NCI-H2081 treated with DMSO at 0.1 percent for 48 hours (cell line): Measurements from ENCODE around the gene OSCP1.

Experiments
- DNase-seq: peaks from one replicate; lab custom pipeline; 2025; lab: John Stamatoyannopoulos, UW

The OSCP1 gene

DNA sequence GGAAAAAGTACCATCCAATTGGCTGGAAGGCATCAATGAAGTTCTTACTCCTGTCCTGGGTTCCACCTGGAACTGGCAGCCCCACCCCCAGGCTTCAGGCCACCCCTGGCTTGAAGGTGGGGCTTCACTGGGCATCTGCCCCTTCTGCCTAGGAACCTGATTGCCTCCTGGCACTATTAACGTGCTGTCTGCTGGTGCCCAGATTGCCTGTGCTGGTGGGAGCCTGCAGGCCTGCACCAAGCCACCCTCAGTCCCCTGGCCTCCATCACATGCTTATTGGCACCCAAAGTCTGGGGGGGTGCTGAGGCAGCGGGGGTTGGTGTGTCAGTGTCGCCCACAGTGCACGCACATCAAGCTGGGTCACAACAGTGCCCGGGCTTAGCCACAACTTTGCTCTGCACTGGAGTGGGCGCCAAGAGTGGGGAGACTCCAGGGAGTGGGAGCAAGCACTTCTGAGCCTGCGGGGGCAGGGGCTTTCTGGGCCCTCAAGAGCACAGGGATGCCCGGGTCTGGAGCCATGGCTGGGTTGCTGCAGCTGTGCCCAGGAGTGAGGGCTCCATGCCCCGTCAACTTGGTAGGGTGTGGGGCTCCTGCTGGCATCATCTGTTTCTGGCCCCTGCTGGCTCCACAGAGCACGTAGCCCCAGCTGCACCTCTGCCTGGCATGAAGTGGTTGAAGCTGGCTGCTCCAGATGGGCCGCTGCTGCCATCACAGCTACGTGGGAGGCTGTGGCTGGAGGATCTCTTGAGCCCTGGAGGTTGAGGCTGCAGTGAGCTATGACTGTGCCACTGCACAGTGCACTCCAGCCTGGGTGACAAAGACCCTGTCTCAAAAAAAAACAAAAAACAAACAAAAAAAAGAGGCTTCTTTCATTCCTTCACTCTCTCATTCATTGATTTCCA lies 48.4 kb downstream of the OSCP1 start:
- DNase-seq, result no peak

DNA sequence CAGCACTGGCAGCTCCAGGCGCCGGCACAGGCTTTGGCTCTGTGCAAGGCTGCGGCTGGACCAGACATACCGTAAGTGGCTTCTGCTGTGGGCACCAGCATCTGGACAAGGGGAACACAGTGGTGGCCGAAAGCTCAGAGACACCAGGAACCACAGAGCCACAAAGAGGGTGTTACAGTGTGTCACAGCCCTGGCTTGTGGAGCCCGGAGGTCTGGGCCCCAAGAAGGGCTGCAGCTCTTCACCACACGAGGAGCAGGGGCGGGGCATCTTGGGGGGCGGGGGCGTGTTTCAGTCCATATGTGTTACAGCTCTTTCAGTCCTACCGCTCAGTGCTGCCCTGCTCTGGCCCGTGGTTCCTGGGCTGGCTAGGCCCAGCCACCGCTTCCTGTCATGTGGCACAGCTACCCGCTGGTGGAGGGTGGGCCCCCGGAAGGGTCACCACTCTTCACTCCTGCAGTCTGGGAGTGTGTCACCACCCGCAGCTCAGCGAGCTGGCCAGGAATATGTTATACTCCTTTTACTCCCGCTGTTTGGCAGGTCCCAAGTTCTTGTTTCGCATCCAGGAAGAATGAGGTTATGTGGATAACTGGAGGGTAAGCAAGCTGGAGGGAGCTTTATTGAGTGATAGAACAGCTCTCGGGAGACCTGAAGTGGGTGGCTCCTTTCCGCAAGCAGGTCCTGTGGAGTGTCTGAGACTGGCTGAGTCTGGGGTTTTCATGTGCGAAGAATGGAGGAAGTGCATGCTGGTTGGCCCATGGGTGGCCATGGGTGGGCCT lies 49.2 kb downstream of the OSCP1 start:
- DNase-seq, result no peak

DNA sequence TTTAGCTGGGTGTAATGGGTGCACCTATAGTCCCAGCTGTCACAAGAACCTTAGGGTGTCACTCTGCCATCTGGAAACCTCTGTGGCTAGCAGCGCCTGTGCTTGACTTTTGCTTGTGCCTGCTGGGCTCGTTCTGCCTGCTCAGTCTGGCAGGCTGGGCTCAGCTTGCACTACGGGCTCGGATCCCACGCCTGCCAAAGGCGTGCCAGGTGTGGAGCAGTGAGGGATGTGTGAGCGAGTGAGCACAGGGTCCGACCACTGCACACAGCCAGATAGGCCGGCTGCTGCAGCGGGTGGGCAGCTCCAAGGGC lies 49.8 kb downstream of the OSCP1 start:
- no peak for DNase-seq

DNA sequence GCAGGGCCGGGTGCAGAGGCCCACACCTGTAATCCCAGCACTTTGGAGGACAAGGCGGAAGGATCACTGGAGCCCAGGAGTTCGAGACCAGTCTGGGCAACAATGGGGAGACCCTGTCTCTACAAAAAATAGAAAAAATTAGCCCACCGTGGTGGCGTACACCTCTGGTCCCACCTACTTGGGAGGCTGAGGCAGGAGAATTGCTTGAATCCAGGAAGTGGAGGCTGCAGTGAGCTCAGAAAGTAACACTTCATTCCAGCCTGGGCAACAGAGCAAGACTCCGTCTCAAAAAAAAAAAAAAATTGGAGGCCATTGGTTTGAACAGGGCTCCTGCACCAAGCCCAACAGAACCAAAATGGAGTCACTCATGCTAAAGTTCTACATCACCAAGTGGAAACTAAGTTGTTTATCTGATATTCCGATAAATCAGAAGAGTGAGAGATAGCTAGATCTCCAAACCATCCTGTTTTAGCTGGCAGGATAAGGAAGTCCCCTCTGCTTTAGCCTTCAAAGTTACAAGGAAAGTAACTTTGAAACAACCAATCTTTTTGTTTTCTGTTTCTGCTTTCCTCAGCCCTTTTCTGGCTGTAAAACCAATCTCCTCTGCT lies 51.8 kb downstream of the OSCP1 start:
- DNase-seq, result no peak

DNA sequence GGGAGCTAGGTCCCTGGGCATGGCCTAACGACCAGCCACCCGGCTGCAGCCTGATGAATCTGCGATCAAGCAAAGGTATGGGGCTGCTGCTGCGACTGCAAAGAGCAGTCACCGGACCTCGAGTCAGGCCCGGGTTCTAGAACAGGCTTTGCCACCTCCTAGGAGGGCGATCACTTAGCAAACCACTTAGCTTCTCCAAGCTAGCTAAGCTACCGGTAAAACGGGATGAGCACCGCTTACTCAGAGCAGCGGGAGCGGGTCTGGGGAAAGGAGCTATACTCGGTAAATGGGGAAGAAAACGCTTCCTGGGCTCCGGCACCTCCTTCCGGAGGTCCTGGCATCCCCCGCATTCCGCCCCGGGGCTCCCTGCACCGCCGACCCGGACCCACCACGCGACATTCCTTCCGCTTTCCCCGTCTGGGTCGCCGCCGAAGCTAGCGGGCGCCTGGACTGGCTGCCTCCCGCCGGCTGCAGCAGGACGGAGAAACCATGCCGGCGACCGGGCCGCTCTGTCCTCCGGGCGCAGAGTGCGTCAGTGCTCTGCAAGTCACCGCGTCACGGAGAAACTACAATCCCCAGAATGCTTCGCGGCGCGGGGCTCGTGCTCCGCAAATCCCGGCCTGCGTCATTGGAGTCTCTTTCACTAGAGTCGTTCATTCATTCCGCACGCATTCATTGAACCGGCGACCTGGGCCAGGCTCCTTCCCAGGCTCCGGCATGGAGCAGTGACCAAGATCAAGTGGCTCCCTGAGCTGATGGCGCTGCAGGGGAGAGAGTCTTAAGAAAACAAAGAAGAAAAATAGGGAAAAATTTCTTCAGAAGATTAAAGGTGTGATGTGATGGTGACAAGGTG lies 52.6 kb downstream of the OSCP1 start, which contains the start of gene LSM10:
Gene LSM10, minus strand, starts transcription at position 531 of the 853 bp plus-strand sequence. CDS start 3,779 bp downstream, outside the sequence.
- peak; percentile 79 for DNase-seq

DNA sequence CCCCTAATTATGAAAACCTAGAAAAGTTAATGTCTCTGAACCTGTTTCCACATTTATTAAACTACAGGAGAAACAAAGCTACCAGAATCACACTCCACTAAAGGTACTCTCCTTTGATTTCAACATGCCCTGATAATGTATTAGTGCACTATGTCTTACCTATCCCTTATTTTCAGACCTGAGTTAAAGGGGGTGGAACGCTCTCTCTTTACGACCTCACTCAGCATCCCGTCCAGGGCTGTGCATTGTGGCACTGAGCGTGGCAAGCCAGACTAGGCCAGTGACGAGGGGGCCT lies 53.2 kb downstream of the OSCP1 start:
- DNase-seq, result no peak

DNA sequence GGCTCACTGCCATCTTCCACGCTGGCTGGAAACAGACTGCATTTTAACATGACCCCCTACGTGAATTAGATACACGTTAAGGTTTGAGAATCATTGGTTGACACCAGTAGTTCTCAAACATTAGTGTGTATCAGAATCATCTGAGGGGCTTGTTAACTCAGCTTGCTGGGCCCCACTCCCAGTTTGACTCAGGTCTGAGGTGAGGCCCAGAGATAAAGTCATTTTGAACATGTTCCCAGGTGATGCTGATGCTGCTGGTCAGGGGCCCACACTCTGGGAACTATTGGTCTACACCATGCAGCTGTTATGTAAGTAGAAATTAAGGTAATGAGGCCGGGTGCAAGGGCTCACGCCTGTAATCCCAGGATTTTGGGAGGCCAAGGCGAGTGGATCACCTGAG lies 53.9 kb downstream of the OSCP1 start:
- no peak for DNase-seq

DNA sequence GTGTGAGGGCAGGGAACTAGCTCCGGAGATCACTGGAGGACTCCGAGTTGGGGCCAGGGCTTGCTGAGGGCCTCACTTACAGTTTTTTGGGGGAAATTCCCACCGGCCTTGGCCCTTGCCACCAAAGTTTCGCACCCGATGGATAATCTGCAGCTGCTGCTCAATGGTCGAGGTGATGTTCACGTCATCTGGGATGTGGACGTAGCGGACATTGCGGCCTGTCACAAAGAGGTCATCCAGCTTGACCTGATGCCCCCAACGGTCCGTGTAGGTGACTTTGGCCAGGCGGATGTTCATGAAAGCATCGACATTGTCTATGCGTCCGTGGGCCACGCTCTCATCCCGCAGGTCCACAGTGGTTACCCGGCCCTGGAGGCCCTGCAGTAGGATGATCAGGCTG lies 56.6 kb downstream of the OSCP1 start:
- DNase-seq, result no peak

DNA sequence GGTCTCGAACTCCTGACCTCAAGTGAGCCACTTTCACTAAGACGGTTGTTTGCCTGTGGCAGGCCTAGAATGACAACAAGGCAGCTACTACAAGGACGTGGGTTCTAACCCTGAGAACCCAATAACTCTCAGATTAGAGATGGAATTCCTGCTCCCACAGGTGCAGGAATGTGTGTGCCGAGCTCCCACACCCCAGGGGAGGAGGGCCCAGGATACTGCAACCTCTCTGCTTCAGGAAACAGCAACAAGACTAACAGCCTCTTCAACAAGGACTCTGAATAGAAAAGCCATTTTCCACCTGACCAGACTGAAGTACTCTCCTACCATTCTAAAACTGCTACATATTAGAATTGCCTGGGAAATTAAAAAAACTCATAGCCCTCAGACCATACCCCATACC lies 57.4 kb downstream of the OSCP1 start:
- DNase-seq, result no peak

DNA sequence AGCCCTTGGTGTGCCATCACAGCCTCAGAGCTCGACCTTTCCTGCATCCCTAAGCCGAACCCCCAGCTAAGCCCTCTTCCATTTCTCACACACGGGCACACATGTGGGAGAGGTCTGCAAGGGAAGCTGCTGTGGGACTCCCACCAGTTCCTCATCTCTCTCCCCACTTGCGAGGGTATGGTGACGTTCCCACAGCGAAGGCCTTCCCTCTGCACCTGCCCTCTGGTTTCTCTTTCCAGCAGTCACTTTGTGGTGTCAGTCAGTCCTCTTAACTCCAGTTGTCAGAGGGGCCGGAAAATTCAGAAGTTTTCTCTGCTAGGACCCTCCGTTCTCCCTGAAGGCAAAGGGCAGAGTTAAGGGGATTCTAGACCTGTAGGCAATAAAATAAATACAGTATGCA lies 59.0 kb downstream of the OSCP1 start:
- DNase-seq, result no peak

DNA sequence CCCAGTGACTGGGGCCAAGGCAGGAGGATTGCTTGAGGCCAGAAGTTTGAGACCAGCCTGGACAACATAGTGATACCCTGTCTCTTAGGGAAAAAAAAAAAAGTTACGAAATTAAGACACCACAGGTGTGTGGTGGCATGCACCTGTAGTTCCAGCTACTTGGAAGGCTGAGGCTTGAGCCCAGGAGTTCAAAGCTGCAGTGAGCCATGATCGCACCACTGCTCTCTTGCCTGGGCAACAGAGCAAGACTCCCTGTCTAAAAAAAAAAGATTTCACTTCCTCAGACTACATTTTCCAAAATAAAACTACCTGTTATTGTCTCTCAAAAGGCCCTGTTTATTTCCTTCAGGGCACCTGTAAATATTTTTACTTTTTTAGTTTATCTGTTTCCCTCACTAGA lies 59.8 kb downstream of the OSCP1 start:
- no peak for DNase-seq

DNA sequence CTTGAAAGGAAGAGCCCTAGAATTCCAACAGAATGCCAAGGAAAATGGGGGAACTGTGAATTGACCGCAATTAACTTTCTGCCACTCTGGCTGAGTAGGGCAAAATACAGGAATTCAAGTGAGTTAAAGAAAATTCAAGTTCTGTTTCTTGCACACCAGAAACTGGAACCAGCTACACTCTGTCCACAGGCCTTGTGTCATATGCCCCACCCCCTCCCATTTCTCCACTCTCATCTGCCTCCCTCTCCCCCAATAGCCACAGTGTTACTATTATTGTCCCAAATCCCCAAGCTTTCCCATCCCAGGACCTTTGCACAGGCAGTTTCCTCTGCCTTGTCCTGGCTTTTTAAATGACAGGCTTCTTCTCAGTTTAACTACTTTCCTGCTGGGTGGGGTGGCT lies 60.3 kb downstream of the OSCP1 start:
- DNase-seq, result no peak

DNA sequence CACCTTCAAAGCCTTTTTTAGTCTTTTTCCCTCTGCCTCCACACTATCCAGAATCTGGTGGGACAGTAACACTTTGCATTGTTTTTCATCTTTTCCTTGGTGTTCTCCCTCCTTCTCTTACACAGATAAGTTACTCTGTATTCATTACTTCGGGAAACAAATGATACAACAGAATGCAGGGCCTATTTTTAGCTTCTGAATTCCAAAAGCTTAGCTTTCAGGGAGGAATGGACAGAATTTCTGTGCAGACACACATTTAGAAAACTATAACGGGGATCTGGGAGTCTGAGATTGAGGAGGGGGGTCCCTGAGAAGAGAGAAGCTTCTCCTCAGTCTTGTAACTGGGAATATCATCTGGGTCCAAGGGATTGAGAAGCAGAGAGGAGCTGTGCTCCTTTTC lies 61.0 kb downstream of the OSCP1 start:
- no peak for DNase-seq

DNA sequence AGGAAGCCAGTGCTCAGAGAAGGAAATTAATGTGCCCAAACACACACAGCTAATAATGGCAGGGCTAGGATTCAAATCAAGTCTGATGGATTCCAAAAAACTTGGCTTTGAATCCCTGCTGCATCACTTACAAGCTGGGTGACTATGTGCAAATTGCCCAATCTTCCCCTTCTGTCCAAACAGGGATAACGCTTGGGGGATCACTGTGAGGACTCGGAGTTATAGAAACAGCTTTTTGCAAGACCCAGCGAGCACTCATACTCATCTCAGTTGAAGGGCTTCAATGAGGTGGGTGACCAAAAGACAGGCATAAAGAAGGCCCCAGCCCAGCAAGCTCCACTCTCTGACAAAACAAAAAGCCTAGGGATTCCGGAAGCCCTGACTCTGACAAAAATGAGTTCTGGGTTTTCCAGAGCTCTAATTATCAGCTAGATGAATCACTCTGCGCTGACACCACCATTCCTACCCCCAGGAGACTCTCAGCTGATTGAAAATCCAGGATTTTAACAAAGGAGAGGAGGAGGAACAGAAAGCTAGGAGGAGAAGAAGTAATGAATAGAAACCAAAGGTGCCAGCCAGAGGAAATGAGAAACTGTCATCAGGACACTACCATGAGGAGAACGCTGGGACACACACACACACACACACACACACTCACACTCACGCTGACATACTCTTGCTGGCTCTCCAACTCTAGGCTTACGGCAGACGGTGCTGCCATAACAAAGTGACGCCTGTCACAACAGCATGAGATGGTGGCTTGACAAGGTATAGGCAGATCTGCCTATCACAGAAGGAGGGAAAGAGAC lies 62.9 kb downstream of the OSCP1 start:
- DNase-seq, result no peak

DNA sequence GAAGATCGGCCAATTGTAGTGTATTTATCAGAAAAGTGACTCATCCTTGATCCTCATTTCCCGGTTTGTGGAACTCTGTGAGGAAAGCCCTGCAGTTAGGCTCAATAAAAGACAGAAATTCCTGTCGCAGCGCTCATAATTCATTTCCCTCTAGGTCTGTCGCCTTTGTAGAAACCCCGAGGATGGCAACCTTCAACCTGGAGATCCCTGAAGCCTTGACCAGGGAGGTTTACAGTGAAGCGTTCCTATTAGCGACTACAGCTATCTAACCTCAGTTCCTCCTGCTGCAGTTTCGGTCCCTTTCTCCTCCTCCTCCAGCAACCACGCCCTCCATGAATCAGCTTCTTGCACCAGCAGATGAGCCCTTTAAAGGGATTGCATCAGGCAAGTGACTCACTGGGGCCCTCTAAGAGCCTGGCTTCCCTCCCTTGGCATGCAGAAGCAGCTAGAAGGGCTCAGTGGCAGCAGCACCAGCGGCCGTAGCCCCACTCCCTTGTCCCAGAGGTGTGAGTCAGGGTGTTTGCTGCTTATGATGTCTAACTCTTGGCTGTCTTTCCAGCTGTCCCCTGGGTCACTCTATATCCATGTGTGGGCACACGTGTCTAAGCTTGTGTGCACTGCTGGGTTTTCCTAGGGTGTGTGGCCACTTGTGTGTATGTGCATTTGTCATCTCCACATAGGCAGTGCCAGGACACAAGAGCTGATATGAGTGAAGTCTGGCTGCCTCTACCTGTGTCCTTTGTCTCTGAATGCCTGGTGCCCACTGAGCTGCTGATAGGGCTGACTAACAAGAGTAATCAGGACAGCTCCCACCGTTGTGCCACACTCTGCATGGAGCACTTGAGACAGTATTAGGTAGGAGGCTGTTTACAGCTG lies 63.7 kb downstream of the OSCP1 start:
- DNase-seq, result peak; percentile 29

DNA sequence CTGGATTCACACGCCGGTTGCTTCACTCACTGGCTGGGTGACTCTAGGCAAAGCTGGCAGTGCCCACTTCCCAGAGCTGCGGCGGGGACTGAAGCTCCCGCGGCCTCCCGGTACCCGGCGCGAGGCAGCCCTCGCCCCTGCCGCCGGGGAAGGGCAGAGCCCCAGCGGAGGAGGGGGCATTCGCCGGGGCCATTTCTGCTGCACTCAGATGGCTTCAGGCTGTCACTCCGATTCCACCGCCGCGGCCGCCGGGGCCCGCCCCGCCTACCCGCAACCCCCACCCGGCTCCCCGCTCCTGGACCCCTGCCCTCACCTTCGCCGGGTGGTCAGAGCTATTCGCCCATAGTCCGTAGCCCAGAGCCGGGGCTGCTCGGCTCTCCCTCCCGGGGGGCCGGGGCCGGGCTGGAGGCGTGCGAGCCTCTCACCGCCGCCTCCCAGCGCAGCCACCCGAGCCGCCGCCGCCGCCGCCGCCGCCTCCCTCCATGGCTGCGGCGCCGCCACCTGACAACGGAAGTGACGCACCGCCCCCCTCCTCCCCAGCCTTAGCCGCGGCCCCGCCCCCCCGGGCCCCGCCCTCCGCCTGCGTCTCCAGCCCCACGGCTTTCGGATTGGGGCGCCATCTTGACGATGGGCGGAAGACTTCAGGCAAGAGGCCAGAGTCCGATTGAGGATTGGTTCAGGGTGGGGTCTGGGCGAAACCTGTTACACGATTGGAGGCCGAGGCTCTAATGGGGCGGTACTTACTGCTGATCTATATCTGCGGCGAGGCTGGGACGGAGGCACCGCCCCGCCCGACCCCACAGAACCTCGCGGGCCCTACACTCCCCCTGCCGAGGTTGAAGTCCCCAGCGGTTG lies 64.6 kb downstream of the OSCP1 start, which contains the start of gene STK40:
Gene STK40, minus strand, starts transcription at position 515 of the 855 bp plus-strand sequence. CDS start 24,592 bp downstream, outside the sequence.
- DNase-seq, result peak; percentile 98

DNA sequence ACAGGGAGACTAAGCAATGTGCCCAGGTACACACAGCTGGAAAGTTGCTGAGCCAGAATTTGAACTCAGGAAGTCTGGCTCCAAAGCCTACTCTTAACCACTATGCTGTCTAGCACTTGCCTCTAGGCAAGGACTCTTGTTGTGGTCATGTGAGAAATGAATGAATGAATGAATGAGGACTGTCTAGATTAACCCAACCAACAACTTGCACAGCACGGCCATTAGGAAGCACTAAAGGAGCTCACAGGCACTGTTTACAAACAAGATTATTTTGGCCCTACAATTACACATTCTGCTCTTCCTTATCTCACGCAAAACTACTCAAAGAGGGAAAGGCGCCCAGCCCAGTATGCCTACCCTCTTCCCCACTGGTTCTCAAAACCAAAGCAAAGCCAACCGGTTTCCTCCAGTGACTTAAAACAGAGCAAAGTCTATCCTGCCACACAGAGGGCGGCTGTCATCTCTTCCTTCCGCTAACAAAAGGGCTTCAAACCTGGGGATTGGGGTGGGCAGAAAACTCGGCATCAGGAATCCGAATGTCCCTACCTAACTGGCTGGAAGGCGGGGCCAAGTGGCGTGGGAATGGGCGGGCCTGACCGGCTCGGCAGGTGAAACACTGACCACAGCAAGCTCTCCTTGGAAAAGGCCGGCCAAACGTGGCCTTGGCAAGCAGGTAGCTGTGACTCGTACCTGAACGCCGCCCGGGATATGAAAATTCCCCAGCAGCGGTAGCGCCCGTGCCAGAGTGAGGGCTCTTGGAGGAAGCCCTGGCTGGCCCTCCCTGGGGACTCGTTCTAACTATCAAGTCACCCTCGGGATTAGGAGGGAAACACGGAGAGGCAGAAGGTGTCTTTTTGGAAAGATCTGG lies 65.5 kb downstream of the OSCP1 start:
- no peak for DNase-seq

DNA sequence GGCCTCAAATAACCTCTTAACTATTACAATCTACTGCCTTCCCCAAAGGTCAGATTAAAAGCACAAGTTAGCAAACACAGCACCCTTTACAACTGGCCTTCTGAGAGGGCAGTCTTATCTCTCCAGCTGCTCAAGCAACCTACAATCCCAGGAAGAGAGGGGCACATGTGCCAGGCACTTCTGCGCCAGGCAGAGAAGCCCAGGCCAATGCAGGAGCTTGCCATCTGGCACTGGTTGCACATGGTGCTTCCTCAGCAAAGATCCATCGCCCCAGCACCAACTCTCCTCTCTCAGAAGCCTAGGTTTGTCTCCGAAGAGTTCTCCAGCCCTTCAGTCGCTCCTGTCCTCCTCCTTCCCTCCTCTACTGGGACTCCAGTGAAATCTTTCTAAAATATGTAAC lies 67.0 kb downstream of the OSCP1 start:
- no peak for DNase-seq
